ENCODE data around the gene FAIM2. TPM values are rescaled to one million over a fixed set of nuclear protein-coding genes. Genes with fewer than 3 reads are reported as not detected.

Gene FAIM2
- total and polyA plus RNA-seq, 9 of the 15 experiments (the other 6 are each of a cell fraction or from before 2014, with no cell fraction given), result 0.01 to 0.10 TPM; not detected in 7

DNA sequence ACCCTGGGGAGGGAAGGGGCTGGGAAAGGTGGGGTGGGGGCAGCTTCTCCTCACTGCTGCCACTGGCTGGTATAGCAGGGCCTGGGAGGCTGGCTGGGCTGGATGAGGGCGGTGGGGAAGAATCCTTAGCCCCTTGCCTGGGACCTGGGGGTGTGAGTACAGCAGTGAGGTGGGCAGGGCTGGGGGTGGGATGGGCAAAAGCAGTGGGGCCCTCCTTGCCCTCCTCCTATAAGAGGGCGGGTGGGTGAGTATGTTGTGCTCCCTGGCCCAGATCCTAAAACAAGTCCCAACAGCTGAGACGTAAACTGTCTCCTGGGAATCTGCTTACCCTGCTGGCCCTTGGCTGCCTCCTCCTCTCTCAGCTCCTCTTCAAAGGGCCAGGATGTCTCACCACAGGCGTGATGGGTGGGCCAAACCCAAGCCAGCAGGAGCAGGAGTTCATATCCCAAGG, 77.7 kb downstream of the FAIM2 start (continued):
- TF ChIP-seq, protein P1, sequence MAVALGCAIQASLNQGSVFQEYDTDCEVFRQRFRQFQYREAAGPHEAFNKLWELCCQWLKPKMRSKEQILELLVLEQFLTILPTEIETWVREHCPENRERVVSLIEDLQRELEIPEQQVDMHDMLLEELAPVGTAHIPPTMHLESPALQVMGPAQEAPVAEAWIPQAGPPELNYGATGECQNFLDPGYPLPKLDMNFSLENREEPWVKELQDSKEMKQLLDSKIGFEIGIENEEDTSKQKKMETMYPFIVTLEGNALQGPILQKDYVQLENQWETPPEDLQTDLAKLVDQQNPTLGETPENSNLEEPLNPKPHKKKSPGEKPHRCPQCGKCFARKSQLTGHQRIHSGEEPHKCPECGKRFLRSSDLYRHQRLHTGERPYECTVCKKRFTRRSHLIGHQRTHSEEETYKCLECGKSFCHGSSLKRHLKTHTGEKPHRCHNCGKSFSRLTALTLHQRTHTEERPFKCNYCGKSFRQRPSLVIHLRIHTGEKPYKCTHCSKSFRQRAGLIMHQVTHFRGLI (CRISPR knock-in tag; IDR thresholded peaks at IDR 0.05), result no peak
- TF ChIP-seq ZNF707 (CRISPR knock-in tag; conservative IDR thresholded peaks at IDR 0.05), result no peak

DNA sequence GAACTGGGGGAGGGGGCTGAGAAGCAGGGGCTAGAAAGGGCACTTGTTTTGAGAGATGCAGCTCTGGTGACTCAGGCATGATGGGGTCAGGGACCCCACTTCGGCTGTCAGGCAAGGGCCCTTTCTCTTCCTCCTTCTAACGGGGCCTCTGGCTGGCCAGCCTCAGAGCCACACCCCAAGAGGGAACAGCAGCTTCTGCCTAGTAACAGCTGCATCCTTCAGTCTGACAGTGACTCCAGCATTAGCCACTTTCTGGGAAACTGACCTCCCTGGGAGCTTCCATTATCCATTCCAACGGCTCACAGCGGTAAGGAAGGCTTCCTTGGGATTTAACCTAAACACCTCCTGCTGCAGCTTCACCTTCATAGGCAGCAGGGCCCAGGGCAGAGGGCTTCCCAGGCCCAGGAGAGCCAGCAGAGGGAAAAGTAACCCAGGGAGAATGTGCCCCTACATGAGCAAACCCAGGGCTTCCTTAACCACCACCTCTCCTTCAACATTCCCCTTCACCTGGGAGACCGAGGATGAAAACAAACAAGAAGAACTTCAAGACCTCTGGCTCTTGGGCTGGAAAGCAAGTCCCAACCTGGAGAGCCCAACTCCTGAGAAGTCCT, 78.2 kb downstream of the FAIM2 start:
- Histone ChIP-seq H3K79me2 (ENCODE audit: control insufficient read depth, insufficient read depth, low read length) (peaks cover 9% of the 10 kb centered on the region; the same call in 2 of the 3 replicates), H3K36me3 (ENCODE audit: control insufficient read depth, insufficient read depth, low read length) (peaks cover 3% of the 10 kb centered on the region; the same call in 1 of the 3 replicates), H2AFZ (ENCODE audit: low read depth, low read length) (no peak overlapping the region), H3K4me1 (replicated peaks in 1 of 2; ENCODE audit: control insufficient read depth in 2 of 2, insufficient read depth in 2 of 2, low read length in 2 of 2) (peaks cover 14 to 35% of the 10 kb centered on the region in 2 experiments), H3K4me3 (no peak overlapping the region), H3K9me1 (ENCODE audit: control insufficient read depth, insufficient read depth, low read length) (no peaks in the 10 kb centered on the region), H3K4me2 (ENCODE audit: insufficient read depth, low read length) (no peak overlapping the region; the same call in 1 of the 2 replicates), H3K27me3 (ENCODE audit: control insufficient read depth in 2 of 2, insufficient read depth in 2 of 2, low read length in 2 of 2) (no peaks in the 10 kb centered on the region), H4K20me1 (replicated peaks; ENCODE audit: control insufficient read depth, insufficient read depth, low read length) (peaks cover 10% of the 10 kb centered on the region; the same call in 1 of the 2 replicates), H3K27ac (ENCODE audit: extremely low read depth, low read depth, low read length) (no peak overlapping the region), H3K9me3 (replicated peaks; ENCODE audit: control insufficient read depth, insufficient read depth, low read depth, low read length) (no peaks in the 10 kb centered on the region), H3K9ac (ENCODE audit: insufficient read depth in 1 of 2, low read depth in 2 of 2, low read length in 2 of 2) (peak overlapping the region in 1 of 2 experiments; percentile 68; a peak in 1 of 4 replicates)
- intact Hi-C loops (cut with micrococcal nuclease) (no loop called here), in situ Hi-C loops (cut with MboI) (no loop called here)
- DNase-seq (ENCODE audit: extremely low read depth in 1 of 4, low spot score in 3 of 4), result peak in 1 of 4 experiments; percentile 20
- ChIA-PET POLR2A (interaction anchor here (0.6 to 1.1 kb wide), 5 partner anchors 14 to 372 kb away, joined by 3 read pairs; no protein-coding TSS in a partner anchor), CTCF (ENCODE audit: low intra/inter-chr PET ratio) (no interaction called here)
- no TSS peak for BruUV-seq (replicated peaks)
- no peak for ATAC-seq
- FAIRE-seq, result no peak
- TF ChIP-seq, protein P2, sequence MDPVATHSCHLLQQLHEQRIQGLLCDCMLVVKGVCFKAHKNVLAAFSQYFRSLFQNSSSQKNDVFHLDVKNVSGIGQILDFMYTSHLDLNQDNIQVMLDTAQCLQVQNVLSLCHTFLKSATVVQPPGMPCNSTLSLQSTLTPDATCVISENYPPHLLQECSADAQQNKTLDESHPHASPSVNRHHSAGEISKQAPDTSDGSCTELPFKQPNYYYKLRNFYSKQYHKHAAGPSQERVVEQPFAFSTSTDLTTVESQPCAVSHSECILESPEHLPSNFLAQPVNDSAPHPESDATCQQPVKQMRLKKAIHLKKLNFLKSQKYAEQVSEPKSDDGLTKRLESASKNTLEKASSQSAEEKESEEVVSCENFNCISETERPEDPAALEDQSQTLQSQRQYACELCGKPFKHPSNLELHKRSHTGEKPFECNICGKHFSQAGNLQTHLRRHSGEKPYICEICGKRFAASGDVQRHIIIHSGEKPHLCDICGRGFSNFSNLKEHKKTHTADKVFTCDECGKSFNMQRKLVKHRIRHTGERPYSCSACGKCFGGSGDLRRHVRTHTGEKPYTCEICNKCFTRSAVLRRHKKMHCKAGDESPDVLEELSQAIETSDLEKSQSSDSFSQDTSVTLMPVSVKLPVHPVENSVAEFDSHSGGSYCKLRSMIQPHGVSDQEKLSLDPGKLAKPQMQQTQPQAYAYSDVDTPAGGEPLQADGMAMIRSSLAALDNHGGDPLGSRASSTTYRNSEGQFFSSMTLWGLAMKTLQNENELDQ (CRISPR knock-in tag; IDR thresholded peaks at IDR 0.05; ENCODE audit: borderline replicate concordance), result no peak
- TF ChIP-seq RFX5 (IDR thresholded peaks at IDR 0.05; ENCODE audit: low read depth, low read length), result peak; percentile 80
- TF ChIP-seq ILF3 (IDR thresholded peaks at IDR 0.05; ENCODE audit: borderline replicate concordance), result no peak
- TF ChIP-seq, protein P3, sequence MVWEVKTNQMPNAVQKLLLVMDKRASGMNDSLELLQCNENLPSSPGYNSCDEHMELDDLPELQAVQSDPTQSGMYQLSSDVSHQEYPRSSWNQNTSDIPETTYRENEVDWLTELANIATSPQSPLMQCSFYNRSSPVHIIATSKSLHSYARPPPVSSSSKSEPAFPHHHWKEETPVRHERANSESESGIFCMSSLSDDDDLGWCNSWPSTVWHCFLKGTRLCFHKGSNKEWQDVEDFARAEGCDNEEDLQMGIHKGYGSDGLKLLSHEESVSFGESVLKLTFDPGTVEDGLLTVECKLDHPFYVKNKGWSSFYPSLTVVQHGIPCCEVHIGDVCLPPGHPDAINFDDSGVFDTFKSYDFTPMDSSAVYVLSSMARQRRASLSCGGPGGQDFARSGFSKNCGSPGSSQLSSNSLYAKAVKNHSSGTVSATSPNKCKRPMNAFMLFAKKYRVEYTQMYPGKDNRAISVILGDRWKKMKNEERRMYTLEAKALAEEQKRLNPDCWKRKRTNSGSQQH (CRISPR knock-in tag; IDR thresholded peaks at IDR 0.05), result no peak
- no peak for TF ChIP-seq CHD4 (IDR thresholded peaks at IDR 0.05; ENCODE audit: insufficient read depth, insufficient replicate concordance, low read depth, low read length, poor library complexity, severe bottlenecking)
- no peak for TF ChIP-seq ZNF41 (CRISPR knock-in tag; conservative IDR thresholded peaks at IDR 0.05)
- WGBS (ENCODE audit: insufficient coverage, low coverage, missing lambda C conversion rate), result 44% methylated on average over 5 of the region's 5 CpGs
